HG03045 (cell line): ENCODE measurements around the gene CNEP1R1.
"Not testable (repeated sequence)": the region's sequence is repeated elsewhere in the genome, so short reads cannot be mapped to it uniquely, and the experiment has no call there.

Source experiments
- ATAC-seq: cut with Tn5 transposase; IDR thresholded peaks from one replicate; pipeline ENCODE4 v1.9.1; 2021; ENCODE audit warnings: mild to moderate bottlenecking, moderate library complexity; ENCODE audit not compliant: unreplicated experiment

Gene CNEP1R1

GRCh38 chr16:50024684-50025536 is at the start of gene CNEP1R1:
Gene CNEP1R1 (plus strand): TSS chr16:50025225. CDS start chr16:50025316, 91 bp downstream.
- ATAC-seq: peak; percentile 99

GRCh38 chr16:49977427-49977826 is 47.6 kb upstream of the CNEP1R1 start:
- no peak for ATAC-seq

- ATAC-seq: no peak
Observed at GRCh38 chr16:49978569-49979326, 46.3 kb upstream of the CNEP1R1 start.

- no peak for ATAC-seq
Observed at GRCh38 chr16:49980166-49980565, 44.9 kb upstream of the CNEP1R1 start.

GRCh38 chr16:49986351-49987124 is 38.5 kb upstream of the CNEP1R1 start:
- ATAC-seq: no peak

- ATAC-seq: no peak
Observed at GRCh38 chr16:49987381-49987780, 37.6 kb upstream of the CNEP1R1 start.

GRCh38 chr16:49992825-49993224 is 32.2 kb upstream of the CNEP1R1 start:
- no peak for ATAC-seq

GRCh38 chr16:49993579-49993978 is 31.4 kb upstream of the CNEP1R1 start:
- no peak for ATAC-seq

- ATAC-seq: no peak
Observed at GRCh38 chr16:49994006-49994405, 31.0 kb upstream of the CNEP1R1 start.

GRCh38 chr16:49995720-49996119 is 29.3 kb upstream of the CNEP1R1 start:
- ATAC-seq: no peak

GRCh38 chr16:49997721-49998251 is 27.2 kb upstream of the CNEP1R1 start:
- no peak for ATAC-seq

- no peak for ATAC-seq
Observed at GRCh38 chr16:49998991-49999390, 26.0 kb upstream of the CNEP1R1 start.

- no peak for ATAC-seq
Observed at GRCh38 chr16:50001144-50001543, 23.9 kb upstream of the CNEP1R1 start.

- no peak for ATAC-seq
Observed at GRCh38 chr16:50002190-50002589, 22.8 kb upstream of the CNEP1R1 start.

- ATAC-seq: no peak
Observed at GRCh38 chr16:50004239-50004638, 20.8 kb upstream of the CNEP1R1 start.

- no peak for ATAC-seq
Observed at GRCh38 chr16:50006964-50007363, 18.1 kb upstream of the CNEP1R1 start.

- no peak for ATAC-seq
Observed at GRCh38 chr16:50007744-50008143, 17.3 kb upstream of the CNEP1R1 start.

GRCh38 chr16:50010212-50010611 is 14.8 kb upstream of the CNEP1R1 start:
- no peak for ATAC-seq

- no peak for ATAC-seq
Observed at GRCh38 chr16:50011707-50012106, 13.3 kb upstream of the CNEP1R1 start.

- ATAC-seq: no peak
Observed at GRCh38 chr16:50012182-50012581, 12.8 kb upstream of the CNEP1R1 start.

GRCh38 chr16:50014211-50014610 is 10.8 kb upstream of the CNEP1R1 start:
- not testable (repeated sequence) for ATAC-seq
